ENCODE results near the gene CWC27. TPM values are rescaled to one million over a fixed set of nuclear protein-coding genes. Genes with fewer than 3 reads are reported as not detected.

CWC27 gene
- polyA plus RNA-seq (ENCODE audit: insufficient read depth in 1 of 5, insufficient read length in 5 of 5, low replicate concordance in 1 of 5): 10 to 100 TPM; 30.3 to 50.2 (median 39.5) TPM
- long read RNA-seq, donor 1, partial matches to known transcripts: 12 of 16 reads
- long read RNA-seq, donor 1, other reads (novel, unspliced or antisense): 0 of 16 reads
- long read RNA-seq, donor 2, partial matches to known transcripts: 0 of 2 reads
- long read RNA-seq, donor 2, other reads (novel, unspliced or antisense): 0 of 2 reads
- long read RNA-seq, donor 3, partial matches to known transcripts: 0 of 1 reads
- long read RNA-seq, donor 3, other reads (novel, unspliced or antisense): 0 of 1 reads
- long read RNA-seq, donor 4, partial matches to known transcripts: 5 of 8 reads
- long read RNA-seq, donor 4, other reads (novel, unspliced or antisense): 0 of 8 reads
- long read RNA-seq, donor 5, partial matches to known transcripts: 0 of 2 reads
- long read RNA-seq, donor 5, other reads (novel, unspliced or antisense): 0 of 2 reads
- long read RNA-seq, donor 6, partial matches to known transcripts: 0 of 3 reads
- long read RNA-seq, donor 6, other reads (novel, unspliced or antisense): 0 of 3 reads
- long read RNA-seq, donor 7, transcript CWC27-201 (14 exons, 2,078 nt): major isoform, 9 of 10 reads
- long read RNA-seq, donor 7, partial matches to known transcripts: 0 of 10 reads
- long read RNA-seq, donor 7, other reads (novel, unspliced or antisense): 0 of 10 reads
- long read RNA-seq, donor 8, partial matches to known transcripts: 87 of 87 reads
- long read RNA-seq, donor 8, other reads (novel, unspliced or antisense): 0 of 87 reads

DNA sequence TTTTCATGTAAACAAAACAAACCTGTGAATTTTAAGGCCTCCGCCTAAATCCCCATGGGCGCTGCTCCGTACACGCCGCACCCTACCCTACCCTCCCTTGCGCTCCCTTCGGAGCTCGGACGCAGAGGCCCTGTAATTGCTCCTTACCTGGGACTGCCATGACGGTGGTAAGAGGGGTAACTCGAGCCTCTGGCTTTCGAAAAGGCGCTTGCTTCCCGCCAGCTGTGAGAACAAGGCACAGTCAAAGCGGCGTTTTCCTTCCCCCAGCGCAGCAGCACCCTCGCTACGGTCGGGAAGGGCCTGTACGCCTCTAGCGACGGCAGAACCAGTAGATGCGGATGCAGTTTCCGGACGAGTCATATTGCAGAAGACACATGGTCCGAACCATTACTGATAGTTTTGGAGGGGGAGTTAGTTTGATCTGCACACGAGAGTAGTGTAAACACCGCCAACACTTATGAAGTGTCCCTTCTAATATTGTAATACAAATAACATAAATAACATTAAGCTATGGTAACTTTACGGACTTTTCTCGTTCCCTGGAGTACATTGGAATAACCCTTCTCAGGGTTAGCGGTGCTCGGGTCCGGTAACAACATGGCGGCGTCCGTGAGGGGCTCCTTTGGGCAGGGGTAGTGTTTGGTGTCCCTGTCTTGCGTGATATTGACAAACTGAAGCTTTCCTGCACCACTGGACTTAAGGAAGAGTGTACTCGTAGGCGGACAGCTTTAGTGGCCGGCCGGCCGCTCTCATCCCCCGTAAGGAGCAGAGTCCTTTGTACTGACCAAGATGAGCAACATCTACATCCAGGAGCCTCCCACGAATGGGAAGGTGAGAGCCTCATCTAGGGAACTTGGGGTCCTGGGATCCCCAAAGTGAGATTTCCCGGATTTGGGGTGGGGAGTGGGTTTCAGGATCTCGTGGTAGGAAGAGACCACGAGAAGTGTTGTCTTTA, at the start of gene CWC27, which contains the start of gene SREK1IP1:
TSS of gene CWC27 (plus strand) at position 573 of the 955 bp plus-strand sequence. CDS start at position 790, 217 bp downstream.
TSS of gene SREK1IP1 (minus strand) at position 334 of the 955 bp plus-strand sequence. CDS start at position 160, 174 bp downstream.
- peak; percentile 88 to 92 for DNase-seq

DNA sequence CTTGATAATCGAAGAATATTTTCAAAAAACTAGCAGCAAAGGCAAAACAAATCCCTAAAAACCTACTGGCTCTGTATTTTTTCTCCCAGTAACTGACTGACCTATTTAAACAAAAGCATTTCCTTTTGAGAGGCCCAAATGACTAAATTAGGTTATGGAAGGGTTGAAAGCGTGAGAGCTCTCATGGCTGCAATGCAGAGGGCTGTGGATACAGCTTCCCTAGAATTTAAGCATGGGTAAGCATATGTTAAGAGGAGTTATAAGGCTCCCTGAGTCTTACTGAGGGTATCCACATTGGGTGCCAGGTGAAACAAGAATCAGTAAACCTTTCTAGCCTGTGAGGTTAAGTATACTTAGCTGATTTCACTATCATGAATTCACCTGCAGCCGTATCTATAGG, 46.1 kb upstream of the CWC27 start:
- DNase-seq: no peak

- no peak for DNase-seq
These were observed 41.6 kb upstream of the CWC27 start for GRCh38 chr5:64727150-64727549.

DNA sequence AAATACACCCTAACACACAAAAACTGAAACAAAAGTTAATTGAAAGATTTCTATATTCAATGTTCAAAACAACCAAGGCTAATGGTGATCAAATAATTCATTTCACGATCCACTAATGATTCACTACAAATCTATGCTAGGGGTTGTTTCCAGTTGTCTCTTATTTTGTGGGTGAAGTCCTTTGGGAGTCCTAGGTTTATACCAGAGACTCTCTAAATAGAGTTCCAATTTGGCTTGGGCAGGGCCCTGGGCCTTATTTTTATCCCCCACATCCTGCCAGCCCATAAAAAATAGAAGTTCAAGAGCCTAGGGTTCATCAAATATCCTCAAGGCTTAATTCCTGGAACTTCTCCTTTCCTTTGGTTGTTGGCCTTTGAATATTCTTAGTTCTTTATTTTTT, 26.3 kb upstream of the CWC27 start:
- no peak for DNase-seq

GRCh38 chr5:64742821-64743220, 25.9 kb upstream of the CWC27 start:
- no peak for DNase-seq

GRCh38 chr5:64744914-64745313, 23.8 kb upstream of the CWC27 start:
- no peak for DNase-seq

DNA sequence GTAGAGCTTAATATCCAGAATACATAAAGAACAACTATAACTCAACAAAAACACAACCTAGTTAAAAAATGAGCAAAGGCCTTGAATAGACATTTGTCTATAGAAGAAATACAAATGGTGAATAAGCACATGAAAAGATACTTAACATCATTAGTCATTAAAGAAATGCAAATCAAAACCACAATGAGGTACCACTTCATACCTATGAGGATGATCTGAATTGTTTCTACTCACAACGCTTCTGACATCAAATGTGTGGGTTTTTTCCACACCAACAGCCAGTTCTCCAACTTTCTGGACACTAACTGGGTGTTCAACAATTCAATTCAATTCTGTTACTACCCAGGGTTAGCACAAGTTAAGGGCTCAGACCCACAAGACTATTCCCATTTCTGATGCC, 22.3 kb upstream of the CWC27 start:
- DNase-seq: no peak

GRCh38 chr5:64749385-64749784, 19.3 kb upstream of the CWC27 start:
- DNase-seq: no peak

DNA sequence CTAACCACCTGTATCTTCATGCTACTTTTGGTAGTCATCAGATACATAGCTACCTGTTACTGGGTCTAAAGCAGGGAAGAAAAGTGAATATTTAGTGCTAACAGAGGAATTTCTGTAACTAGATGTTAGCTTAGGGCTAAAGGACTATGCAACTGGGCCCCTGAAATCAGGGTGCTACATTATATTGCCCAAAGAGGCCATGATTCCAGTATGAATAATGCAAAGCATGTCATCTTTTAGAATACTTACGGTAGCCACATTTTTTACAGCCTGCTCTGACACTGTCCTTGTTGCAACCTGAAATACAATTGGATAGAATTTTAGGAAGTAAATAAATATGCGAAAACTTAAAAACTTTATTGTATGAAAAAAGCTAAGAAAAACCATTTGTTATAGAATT, 14.7 kb upstream of the CWC27 start:
- DNase-seq: no peak

- DNase-seq: no peak
These were observed 9.8 kb upstream of the CWC27 start for GRCh38 chr5:64758901-64759300.

- DNase-seq: no peak
These were observed 8.6 kb upstream of the CWC27 start for GRCh38 chr5:64759960-64760660.

DNA sequence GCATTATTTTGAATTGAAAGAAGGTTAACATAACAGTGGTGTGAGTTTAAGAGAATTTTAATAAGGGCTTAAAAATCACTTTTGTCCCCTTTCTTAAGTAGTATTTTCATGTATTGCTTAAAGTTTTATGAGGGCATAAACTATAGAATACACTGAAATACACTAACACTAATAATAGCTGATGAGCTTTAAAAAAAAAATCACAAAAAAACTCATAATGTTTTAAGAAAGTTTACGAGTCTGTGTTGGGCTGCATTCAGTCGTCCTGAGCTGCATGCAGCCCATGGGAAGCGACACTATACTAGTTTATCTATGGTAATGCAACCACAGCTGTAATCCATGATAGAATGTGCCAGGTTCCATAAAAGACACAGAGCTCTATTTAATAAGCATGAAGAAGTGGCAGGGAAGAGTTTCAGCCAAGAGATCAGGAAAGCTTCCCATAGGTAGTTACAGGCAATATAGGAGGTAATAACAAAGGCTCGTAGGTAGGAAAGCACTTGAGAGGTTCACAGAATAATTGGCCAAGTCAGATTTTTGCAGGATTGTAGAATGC, 4.7 kb upstream of the CWC27 start:
- DNase-seq: no peak

GRCh38 chr5:64765804-64766504, 2.8 kb upstream of the CWC27 start:
- no peak for DNase-seq

DNA sequence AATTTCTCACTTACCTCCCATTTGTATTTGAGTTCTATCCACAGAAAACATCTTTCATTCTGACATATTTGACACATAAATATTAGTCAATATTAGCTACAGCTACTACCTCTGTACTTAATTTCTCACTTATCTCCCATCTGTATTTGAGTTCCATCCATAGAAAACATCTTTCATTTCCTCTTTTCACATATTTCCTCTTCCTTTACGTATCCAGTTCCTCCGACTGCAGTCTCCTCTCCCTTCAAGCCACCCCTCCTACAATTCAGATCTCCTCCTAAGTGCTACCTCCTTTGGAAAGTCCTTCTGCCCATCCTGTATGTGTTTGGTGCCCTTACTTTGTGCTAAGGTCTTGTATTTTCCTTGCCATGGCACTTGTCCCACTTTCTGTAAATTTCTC, 1.8 kb upstream of the CWC27 start:
- DNase-seq: no peak

- peak in 1 of 2 donors; percentile 17 for DNase-seq
These were observed 772 bp upstream of the CWC27 start for GRCh38 chr5:64767959-64768357.

DNA sequence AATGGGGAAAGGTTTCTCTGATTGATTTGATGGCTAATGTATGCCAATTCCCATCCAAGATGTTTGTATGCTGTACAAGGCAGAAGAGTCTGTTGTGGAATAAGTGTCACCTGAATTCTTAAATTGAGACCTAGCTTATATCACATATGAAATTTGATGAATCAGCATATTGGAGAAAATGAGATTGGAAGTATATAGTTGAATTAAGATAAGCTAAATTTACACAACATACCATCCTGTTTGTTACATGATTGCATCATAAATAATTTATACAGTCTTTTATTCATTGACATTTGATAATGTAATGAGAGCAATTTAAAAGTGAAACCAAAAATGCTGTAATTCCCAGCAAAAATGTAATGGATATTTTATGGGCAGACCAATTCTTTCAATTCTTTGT, 1.1 kb downstream of the CWC27 start:
- no peak for DNase-seq

GRCh38 chr5:64771736-64772135, 3.0 kb downstream of the CWC27 start:
- DNase-seq: no peak

DNA sequence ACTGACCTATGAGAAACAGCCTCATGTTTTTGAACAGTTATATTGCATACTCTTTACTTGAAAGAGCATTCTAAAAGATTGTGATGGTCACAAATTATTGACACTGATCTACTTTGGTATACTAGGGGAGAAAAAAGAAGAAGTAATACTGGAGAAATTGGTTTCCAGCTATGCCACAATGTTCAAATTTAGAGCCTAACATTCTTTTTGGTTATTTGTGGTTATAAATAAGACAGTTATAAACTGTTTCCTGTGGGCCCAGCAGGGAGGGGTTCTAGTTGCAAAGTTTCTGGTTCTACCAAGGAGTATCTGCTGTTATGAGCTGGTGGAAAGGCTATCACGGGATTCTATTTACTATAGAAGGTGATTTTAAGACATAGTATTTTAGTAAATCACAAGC, 4.8 kb downstream of the CWC27 start:
- no peak for DNase-seq

- DNase-seq: no peak
These were observed 6.6 kb downstream of the CWC27 start for GRCh38 chr5:64775291-64775690.

DNA sequence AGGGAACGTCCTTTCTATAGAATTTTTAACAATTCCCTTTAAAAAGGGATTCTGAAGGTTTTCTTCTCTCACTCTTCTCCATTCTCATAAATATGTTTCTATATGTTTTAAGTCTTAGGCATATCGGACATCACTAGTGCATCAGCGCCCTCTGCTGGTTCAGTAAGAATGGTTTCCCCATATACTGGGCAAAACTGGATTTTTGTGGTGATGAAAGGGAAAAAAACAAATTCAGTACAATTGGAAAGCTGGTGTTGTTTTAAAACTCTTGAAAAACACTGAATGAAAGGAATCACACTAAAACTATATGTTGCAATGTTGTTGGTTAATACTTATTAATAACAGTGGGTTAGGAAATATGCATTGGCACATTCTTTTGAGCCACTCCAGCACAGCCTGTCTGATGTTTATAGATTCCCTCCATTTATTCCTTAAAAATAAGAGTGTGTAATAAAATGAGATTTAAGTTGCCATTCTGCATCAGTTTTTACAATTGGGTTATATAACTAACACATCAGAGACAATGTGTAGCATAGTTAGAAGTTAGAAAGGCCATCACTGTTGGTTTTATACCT, 15.8 kb downstream of the CWC27 start:
- DNase-seq: peak; percentile 64 to 80

Data from right lung (tissue), 10 donors.